Stimulated activated CD4-positive, alpha-beta T cell treated with anti-CD3 and anti-CD28 coated beads, TNF-alpha, amount 100 ng/mL, for 24 hours (primary cell): ENCODE data around the gene PRSS27.

Experiments used
- DNase-seq, 3 experiments: peaks; one replicate each; pipeline ENCODE4 v3.0.0-alpha.2; 2020; ENCODE audit warnings: low read depth in 3 of 3

The PRSS27 gene

GRCh38 chr16:2708955-2709587 is 11.0 kb downstream of the PRSS27 start:
- DNase-seq = no peak

GRCh38 chr16:2708290-2708639 is 11.8 kb downstream of the PRSS27 start:
- no peak for DNase-seq

GRCh38 chr16:2707368-2708289 is 12.4 kb downstream of the PRSS27 start:
- no peak for DNase-seq

GRCh38 chr16:2706611-2707311 is 13.3 kb downstream of the PRSS27 start:
- no peak for DNase-seq

- no peak for DNase-seq
These were observed 13.9 kb downstream of the PRSS27 start for GRCh38 chr16:2706085-2706484.

GRCh38 chr16:2705351-2705750 is 14.7 kb downstream of the PRSS27 start:
- no peak for DNase-seq

GRCh38 chr16:2704983-2705275 is 15.1 kb downstream of the PRSS27 start:
- DNase-seq = no peak

GRCh38 chr16:2704166-2704982 is 15.7 kb downstream of the PRSS27 start:
- no peak for DNase-seq

GRCh38 chr16:2702871-2703745 is 16.9 kb downstream of the PRSS27 start:
- no peak for DNase-seq

- DNase-seq = no peak
These were observed 17.6 kb downstream of the PRSS27 start for GRCh38 chr16:2702438-2702825.

GRCh38 chr16:2701713-2702437 is 18.1 kb downstream of the PRSS27 start:
- DNase-seq = no peak

GRCh38 chr16:2701272-2701671 is 18.8 kb downstream of the PRSS27 start:
- DNase-seq = no peak

- no peak for DNase-seq
These were observed 19.2 kb downstream of the PRSS27 start for GRCh38 chr16:2700786-2701185.

- no peak for DNase-seq
These were observed 20.0 kb downstream of the PRSS27 start for GRCh38 chr16:2699791-2700600.

GRCh38 chr16:2698965-2699750 is 20.9 kb downstream of the PRSS27 start:
- DNase-seq = no peak

- no peak for DNase-seq
These were observed 21.7 kb downstream of the PRSS27 start for GRCh38 chr16:2698103-2698870.

GRCh38 chr16:2697401-2697948 is 22.5 kb downstream of the PRSS27 start:
- no peak for DNase-seq
